Activated T-cell treated with anti-CD3 and anti-CD28 coated beads for 48 hours (primary cell): Measurements from ENCODE around the gene PRKN.

ENCODE experiments used
- DNase-seq: peaks from one replicate; pipeline ENCODE4 v3.0.0-alpha.2; 2020; ENCODE audit warnings: low read depth

PRKN gene

GRCh38 chr6:162615016-162615705 is 112.4 kb downstream of the PRKN start:
- no peak for DNase-seq

- DNase-seq = no peak
These were observed 114.3 kb downstream of the PRKN start for GRCh38 chr6:162613310-162613709.

GRCh38 chr6:162612613-162613012 is 115.0 kb downstream of the PRKN start:
- no peak for DNase-seq

GRCh38 chr6:162610351-162610750 is 117.2 kb downstream of the PRKN start:
- no peak for DNase-seq

GRCh38 chr6:162605881-162606280 is 121.7 kb downstream of the PRKN start:
- DNase-seq = no peak

- no peak for DNase-seq
These were observed 124.1 kb downstream of the PRKN start for GRCh38 chr6:162603231-162604015.

- no peak for DNase-seq
These were observed 124.8 kb downstream of the PRKN start for GRCh38 chr6:162602759-162603158.

GRCh38 chr6:162596676-162597075 is 130.9 kb downstream of the PRKN start:
- DNase-seq = no peak

GRCh38 chr6:162591517-162591916 is 136.0 kb downstream of the PRKN start:
- no peak for DNase-seq

- DNase-seq = no peak
These were observed 145.4 kb downstream of the PRKN start for GRCh38 chr6:162581988-162582780.

GRCh38 chr6:162580619-162581018 is 146.9 kb downstream of the PRKN start:
- DNase-seq = no peak

- DNase-seq = no peak
These were observed 151.6 kb downstream of the PRKN start for GRCh38 chr6:162576016-162576415.

- no peak for DNase-seq
These were observed 155.3 kb downstream of the PRKN start for GRCh38 chr6:162572240-162572639.

- no peak for DNase-seq
These were observed 159.3 kb downstream of the PRKN start for GRCh38 chr6:162568266-162568665.

GRCh38 chr6:162562041-162562440 is 165.5 kb downstream of the PRKN start:
- DNase-seq = no peak

- no peak for DNase-seq
These were observed 166.7 kb downstream of the PRKN start for GRCh38 chr6:162560891-162561290.

- DNase-seq = no peak
These were observed 173.0 kb downstream of the PRKN start for GRCh38 chr6:162554531-162554930.

- DNase-seq = no peak
These were observed 180.7 kb downstream of the PRKN start for GRCh38 chr6:162546905-162547304.

GRCh38 chr6:162543221-162543620 is 184.3 kb downstream of the PRKN start:
- no peak for DNase-seq

GRCh38 chr6:162541019-162541601 is 186.5 kb downstream of the PRKN start:
- no peak for DNase-seq

GRCh38 chr6:162539321-162539720 is 188.2 kb downstream of the PRKN start:
- DNase-seq = no peak

- no peak for DNase-seq
These were observed 188.9 kb downstream of the PRKN start for GRCh38 chr6:162538643-162539064.
